Measurements from ENCODE around the gene ITPR2. TPM values are rescaled to one million over a fixed set of nuclear protein-coding genes. Genes with fewer than 3 reads are reported as not detected.

Gene ITPR2
- total RNA-seq, 1 donor from 2014 or later: 48.1 TPM

DNA sequence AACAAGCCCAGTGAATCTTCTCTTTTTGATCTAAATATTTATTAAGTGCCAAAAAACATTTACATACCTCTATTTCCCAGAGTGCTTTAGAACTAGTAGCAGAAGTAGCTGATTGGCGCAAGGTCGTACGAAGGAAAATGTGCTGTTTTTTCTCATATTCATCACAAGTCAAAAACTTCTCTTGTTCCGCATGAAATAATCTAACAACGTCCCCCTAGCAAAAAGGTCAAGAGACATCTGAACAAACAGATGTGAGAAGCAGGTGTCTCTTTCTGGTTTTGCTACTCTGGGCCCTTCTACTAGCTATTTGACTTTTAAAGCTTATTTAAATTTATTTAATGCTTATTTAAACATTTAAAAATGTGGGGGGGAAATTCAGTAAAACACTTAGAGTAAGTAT, 117.8 kb downstream of the ITPR2 start:
- H3K36me3 ChIP-seq: peaks cover 0 to 4% of the 10 kb centered on the region in 2 donors
- no peaks in the 10 kb centered on the region for H3K4me1 ChIP-seq
- no peak for DNase-seq (ENCODE audit: extremely low spot score in 2 of 2)
- H3K9me3 ChIP-seq: no peaks in the 10 kb centered on the region
- no peak overlapping the region for H3K27ac ChIP-seq
- H3K27me3 ChIP-seq: no peaks in the 10 kb centered on the region
- no peak overlapping the region for H3K4me3 ChIP-seq
- intact Hi-C loops (cut with DNase I): no loop called here
- TF ChIP-seq POLR2A (IDR thresholded peaks at IDR 0.05) (no peak), POLR2AphosphoS5 (IDR thresholded peaks at IDR 0.05; ENCODE audit: insufficient read depth in 1 of 2, low read depth in 1 of 2) (no peak)
- TF ChIP-seq, protein P1, sequence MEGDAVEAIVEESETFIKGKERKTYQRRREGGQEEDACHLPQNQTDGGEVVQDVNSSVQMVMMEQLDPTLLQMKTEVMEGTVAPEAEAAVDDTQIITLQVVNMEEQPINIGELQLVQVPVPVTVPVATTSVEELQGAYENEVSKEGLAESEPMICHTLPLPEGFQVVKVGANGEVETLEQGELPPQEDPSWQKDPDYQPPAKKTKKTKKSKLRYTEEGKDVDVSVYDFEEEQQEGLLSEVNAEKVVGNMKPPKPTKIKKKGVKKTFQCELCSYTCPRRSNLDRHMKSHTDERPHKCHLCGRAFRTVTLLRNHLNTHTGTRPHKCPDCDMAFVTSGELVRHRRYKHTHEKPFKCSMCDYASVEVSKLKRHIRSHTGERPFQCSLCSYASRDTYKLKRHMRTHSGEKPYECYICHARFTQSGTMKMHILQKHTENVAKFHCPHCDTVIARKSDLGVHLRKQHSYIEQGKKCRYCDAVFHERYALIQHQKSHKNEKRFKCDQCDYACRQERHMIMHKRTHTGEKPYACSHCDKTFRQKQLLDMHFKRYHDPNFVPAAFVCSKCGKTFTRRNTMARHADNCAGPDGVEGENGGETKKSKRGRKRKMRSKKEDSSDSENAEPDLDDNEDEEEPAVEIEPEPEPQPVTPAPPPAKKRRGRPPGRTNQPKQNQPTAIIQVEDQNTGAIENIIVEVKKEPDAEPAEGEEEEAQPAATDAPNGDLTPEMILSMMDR (IDR thresholded peaks at IDR 0.05): no peak

GRCh38 chr12:26713885-26714383, 119.1 kb downstream of the ITPR2 start:
- Histone ChIP-seq H3K9me3 (no peaks in the 10 kb centered on the region), H3K4me3 (no peak overlapping the region), H3K4me1 (no peaks in the 10 kb centered on the region), H3K27ac (no peak overlapping the region), H3K27me3 (no peaks in the 10 kb centered on the region), H3K36me3 (peaks cover 0 to 6% of the 10 kb centered on the region in 2 donors)
- no peak for DNase-seq (ENCODE audit: extremely low spot score in 2 of 2)
- TF ChIP-seq, protein P1 (IDR thresholded peaks at IDR 0.05): no peak
- no peak for TF ChIP-seq POLR2A (IDR thresholded peaks at IDR 0.05)
- TF ChIP-seq POLR2AphosphoS5 (IDR thresholded peaks at IDR 0.05; ENCODE audit: insufficient read depth in 1 of 2, low read depth in 1 of 2): no peak
- intact Hi-C loops (cut with DNase I): no loop called here

- Histone ChIP-seq H3K36me3 (peaks cover 0 to 7% of the 10 kb centered on the region in 2 donors), H3K27me3 (no peaks in the 10 kb centered on the region), H3K9me3 (no peaks in the 10 kb centered on the region), H3K4me3 (no peak overlapping the region), H3K4me1 (no peaks in the 10 kb centered on the region), H3K27ac (no peak overlapping the region)
- DNase-seq (ENCODE audit: extremely low spot score in 2 of 2): no peak
- TF ChIP-seq, protein P1 (IDR thresholded peaks at IDR 0.05): no peak
- no peak for TF ChIP-seq POLR2AphosphoS5 (IDR thresholded peaks at IDR 0.05; ENCODE audit: insufficient read depth in 1 of 2, low read depth in 1 of 2)
- no peak for TF ChIP-seq POLR2A (IDR thresholded peaks at IDR 0.05)
- intact Hi-C loops (cut with DNase I): no loop called here
These were observed 120.1 kb downstream of the ITPR2 start for GRCh38 chr12:26712892-26713291.

GRCh38 chr12:26711569-26711968, 121.4 kb downstream of the ITPR2 start:
- no peak overlapping the region for H3K4me3 ChIP-seq
- H3K27ac ChIP-seq: no peak overlapping the region
- TF ChIP-seq, protein P1 (IDR thresholded peaks at IDR 0.05): no peak
- TF ChIP-seq POLR2A (IDR thresholded peaks at IDR 0.05): no peak
- no peak for TF ChIP-seq POLR2AphosphoS5 (IDR thresholded peaks at IDR 0.05; ENCODE audit: insufficient read depth in 1 of 2, low read depth in 1 of 2)
- no peak for DNase-seq (ENCODE audit: extremely low spot score in 2 of 2)
- no peaks in the 10 kb centered on the region for H3K9me3 ChIP-seq
- intact Hi-C loops (cut with DNase I): no loop called here
- H3K36me3 ChIP-seq: peaks cover 0 to 7% of the 10 kb centered on the region in 2 donors
- H3K27me3 ChIP-seq: no peaks in the 10 kb centered on the region
- H3K4me1 ChIP-seq: no peaks in the 10 kb centered on the region

DNA sequence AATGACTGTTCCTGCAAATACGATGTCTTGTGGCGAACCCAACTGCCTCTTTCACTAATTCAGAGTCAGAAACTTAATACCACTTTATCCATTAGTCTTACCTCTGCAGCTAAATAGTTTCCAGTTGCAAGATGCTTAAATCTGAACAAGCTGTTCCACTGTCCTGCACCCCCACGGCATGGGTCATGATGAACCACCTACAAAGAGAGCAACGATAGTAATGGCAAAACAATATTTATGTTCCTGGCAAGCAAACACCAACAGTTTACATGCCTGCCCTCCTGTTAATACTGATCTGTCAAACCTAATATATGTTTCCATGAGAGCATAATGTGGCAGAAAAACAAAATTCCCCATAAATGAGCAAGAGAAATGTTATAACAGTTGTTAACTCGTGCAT, 121.9 kb downstream of the ITPR2 start:
- H3K27ac ChIP-seq: no peak overlapping the region
- intact Hi-C loops (cut with DNase I): no loop called here
- peaks cover 0 to 7% of the 10 kb centered on the region in 2 donors for H3K36me3 ChIP-seq
- no peak for TF ChIP-seq POLR2A (IDR thresholded peaks at IDR 0.05)
- no peak for TF ChIP-seq POLR2AphosphoS5 (IDR thresholded peaks at IDR 0.05; ENCODE audit: insufficient read depth in 1 of 2, low read depth in 1 of 2)
- TF ChIP-seq, protein P1 (IDR thresholded peaks at IDR 0.05): no peak
- no peaks in the 10 kb centered on the region for H3K9me3 ChIP-seq
- no peak overlapping the region for H3K4me3 ChIP-seq
- no peak for DNase-seq (ENCODE audit: extremely low spot score in 2 of 2)
- H3K4me1 ChIP-seq: no peaks in the 10 kb centered on the region
- H3K27me3 ChIP-seq: no peaks in the 10 kb centered on the region
